ENCODE measurements around the gene PKN1. TPM values are rescaled to one million over a fixed set of nuclear protein-coding genes. Genes with fewer than 3 reads are reported as not detected.

Gene PKN1
- polyA plus RNA-seq, 1 donor, result 83.6 TPM

DNA sequence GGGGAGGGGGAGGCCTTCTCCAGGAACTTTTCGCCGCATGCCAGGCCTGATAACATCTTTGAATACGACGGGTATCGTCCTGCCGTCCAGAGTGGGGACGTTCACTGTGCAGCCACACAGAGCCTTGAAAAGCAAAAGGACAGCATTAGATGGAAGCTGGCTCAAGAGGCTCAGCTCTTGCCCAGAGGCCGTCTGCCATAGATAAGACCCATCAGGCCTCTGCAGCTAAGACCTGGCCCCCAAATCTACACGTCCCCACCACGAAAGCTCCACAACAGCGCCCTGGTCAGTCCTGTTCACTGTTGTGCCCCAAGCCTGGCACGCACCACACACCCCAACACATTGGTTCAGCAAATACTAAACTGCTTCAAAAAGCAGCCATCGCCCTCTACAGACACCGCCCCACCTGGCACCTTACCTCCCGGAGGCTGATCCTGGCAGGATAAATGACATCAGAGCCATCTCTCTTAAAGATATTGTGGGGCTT lies 83.0 kb downstream of the PKN1 start:
- no peak for DNase-seq

DNA sequence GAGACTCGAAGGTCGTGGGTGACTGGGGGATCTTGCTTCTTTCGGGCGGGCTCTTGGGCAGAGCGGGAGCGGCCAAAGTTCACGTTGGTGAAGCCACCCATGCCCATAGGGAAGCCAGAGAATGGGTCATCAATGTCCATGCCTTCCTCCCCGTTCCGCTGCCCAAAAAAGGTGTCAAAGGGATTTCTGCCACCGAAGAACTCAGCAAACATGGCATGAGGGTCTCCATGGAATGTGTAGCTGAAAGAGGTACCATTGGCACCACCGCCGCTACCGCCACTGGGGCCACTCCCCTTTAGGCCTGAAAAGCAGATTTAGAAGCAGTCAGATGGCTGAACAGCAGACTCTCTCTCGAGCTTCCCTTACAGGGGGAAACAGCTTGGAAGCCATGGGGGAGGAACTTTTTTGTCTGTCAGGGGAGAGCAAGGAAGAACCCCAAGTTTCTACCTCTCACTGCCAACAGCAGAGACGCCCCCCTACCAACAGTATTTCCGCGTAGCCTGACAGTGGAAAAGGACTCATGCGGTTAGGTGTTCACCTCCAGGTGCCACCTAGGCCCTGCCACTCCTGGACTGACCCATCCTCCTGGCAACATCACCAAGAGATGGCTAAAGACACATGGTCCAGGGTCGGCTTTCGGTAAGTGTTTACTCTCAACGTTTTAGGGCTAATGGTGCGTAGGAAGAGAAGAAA lies 83.8 kb downstream of the PKN1 start:
- DNase-seq, result no peak

DNA sequence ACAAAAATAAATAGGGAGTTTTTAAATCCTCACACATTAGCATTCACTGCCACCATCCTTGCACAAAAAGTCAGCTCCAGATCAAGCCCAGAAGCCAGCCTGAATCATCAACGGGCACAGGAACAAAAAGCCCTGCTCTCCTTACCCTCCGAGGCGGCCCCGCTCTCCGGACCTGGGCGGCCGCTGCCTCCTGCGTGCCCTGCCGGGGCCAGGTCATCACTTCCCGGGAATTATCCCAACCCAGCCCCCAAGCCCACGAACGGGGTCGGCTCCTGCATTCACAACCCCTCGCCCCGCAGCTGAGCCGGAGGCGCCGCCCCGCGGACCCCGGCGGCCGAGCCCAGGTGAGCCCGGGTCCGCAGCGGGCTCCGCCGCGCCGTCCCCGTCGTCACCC lies 84.3 kb downstream of the PKN1 start:
- DNase-seq, result no peak

DNA sequence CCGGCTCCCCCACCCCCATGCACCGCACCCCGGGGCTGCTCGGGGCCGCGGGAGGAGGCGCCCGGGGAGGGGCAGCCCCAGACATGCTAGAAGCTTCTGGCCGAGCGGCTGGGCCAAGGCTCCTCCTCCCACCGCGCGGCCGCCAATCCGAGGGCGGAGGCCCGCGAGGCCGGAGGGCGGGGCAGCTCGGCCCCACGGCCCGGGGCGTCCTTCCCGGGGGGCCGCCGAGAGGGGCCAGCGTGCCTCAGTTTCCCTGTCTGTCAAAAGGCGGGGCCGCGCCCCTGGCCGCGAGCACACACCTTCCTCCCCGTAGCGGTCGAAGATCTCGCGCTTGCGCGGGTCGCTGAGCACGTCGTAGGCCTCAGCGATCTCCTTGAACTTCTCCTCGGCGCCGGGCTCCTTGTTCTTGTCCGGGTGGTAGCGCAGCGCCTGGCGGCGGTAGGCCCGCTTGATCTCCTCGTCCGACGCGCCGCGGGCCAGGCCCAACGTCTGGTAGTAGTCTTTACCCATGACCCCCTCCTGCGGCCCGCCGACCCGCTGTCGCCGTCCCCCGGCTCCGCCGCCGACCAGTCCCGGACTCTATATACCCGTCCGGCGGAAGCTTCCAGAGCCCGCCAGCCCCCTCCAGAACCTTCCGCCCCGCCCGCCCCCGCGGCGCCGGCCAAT lies 84.9 kb downstream of the PKN1 start, which contains the start of gene DNAJB1:
Gene DNAJB1 (minus strand): TSS at position 558 of the 666 bp plus-strand sequence. CDS start 48 bp downstream, at position 510.
- DNase-seq, result peak; percentile 85

DNA sequence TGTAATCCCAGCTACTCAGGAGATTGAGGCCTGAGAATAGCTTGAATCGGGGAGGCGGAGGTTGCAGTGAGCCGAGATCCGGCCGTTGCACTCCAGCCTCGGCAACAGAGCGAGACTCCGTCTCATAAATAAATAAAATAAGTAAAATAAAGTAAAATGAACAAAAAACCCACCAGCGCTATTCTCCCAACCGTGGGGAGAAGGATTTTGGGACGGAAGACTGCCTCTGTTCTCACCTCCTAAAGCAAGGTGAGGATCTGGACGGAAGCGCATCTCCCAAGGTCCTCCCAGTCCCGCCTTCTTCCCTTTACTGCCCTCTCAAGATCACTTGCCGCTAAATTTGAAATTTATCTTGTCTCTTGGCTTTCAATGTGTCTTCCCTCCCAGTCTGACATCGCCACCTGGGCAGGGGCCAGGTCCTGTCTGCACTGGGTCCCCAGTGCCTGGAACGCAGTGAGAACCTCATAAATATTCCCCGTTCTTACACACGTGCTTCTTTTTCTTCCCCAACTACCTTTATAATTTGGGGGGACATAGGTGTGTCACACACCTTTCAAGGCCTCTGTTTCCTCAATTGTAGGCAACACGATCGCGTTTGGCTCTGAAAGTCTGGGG lies 86.2 kb downstream of the PKN1 start:
- DNase-seq, result no peak

DNA sequence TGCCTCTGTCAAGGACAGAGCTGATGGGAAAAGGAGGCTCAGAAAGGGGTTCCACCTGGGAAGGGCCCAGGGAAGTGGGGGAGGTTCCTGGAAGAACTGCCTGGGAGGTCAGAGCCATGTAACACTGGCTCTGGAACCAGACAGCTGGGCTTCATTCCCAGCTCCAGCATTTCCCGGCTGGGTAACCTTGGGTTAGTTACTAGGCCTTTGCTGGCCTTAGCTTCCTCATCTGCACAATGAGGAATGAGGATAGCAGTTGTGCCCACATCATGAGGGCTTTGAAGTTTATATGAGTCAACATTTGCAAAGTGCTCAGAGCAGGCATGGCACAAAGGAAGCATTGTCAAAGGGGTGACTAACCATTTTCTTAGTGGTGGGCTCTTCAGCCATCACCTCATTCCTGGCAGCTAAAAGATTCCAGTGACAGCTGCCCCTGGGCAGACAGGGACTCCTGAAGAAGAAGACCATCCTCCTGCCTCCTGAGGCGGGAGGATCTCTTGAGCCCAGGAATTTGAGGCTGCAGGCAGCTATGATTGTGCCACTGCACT lies 86.8 kb downstream of the PKN1 start:
- no peak for DNase-seq

DNA sequence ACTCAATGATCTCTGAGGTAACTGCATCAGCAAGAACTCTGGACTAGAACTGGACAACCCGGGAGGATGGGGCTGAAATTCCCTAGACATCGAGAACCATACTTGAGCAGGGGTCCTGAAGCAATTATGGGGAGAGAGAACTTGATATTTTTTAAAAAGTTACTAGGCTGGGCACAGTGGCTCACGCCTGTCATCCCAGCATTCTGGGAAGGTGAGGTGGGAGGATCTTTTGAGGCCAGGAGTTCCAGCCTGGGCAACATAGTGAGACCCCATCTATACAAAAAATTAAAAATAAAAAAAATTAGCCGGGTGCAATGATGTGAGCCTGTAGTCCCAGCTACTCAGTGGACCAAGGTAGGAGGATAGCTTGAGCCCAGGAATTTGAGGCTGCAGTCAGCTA lies 87.4 kb downstream of the PKN1 start:
- no peak for DNase-seq

Other genes with a start within 250 kb of the PKN1 start
- gene ADGRL1, start 227.1 kb upstream of the PKN1 start, polyA plus RNA-seq (ENCODE audit: insufficient read length), result 20.8 TPM
- 72.3 TPM for gene ADGRE5, start 51.9 kb upstream of the PKN1 start, polyA plus RNA-seq (ENCODE audit: insufficient read length)
- gene DDX39A, start 14.0 kb upstream of the PKN1 start, polyA plus RNA-seq (ENCODE audit: insufficient read length), result 44.1 TPM
- gene PTGER1, start 42.0 kb downstream of the PKN1 start, polyA plus RNA-seq (ENCODE audit: insufficient read length), result not detected
- gene GIPC1, start 62.8 kb downstream of the PKN1 start, polyA plus RNA-seq (ENCODE audit: insufficient read length), result 49.8 TPM
- 84.5 TPM for gene DNAJB1, start 85.1 kb downstream of the PKN1 start, polyA plus RNA-seq (ENCODE audit: insufficient read length)
- gene TECR, start 96.3 kb downstream of the PKN1 start, polyA plus RNA-seq (ENCODE audit: insufficient read length), result 155 TPM
- gene NDUFB7, start 138.8 kb downstream of the PKN1 start, polyA plus RNA-seq (ENCODE audit: insufficient read length), result 149 TPM
- gene CLEC17A, start 149.8 kb downstream of the PKN1 start, polyA plus RNA-seq (ENCODE audit: insufficient read length), result not detected
- not detected for gene ADGRE3, start 241.5 kb downstream of the PKN1 start, polyA plus RNA-seq (ENCODE audit: insufficient read length)